H1 (cell line): Measurements from ENCODE around the gene PAK1IP1. TPM values are rescaled to one million over a fixed set of nuclear protein-coding genes. Genes with fewer than 3 reads are reported as not detected.

ENCODE experiments used
- ATF2 ChIP-seq: IDR thresholded peaks from 2 replicates; pipeline ENCODE4 v1.6.1; 2012; ENCODE audit warnings: low read length, inconsistent platforms
- HDAC6 ChIP-seq: IDR thresholded peaks from one replicate; pipeline ENCODE4 v1.7.1; 2012; ENCODE audit warnings: low read depth, mild to moderate bottlenecking, inconsistent platforms, low read length, moderate library complexity
- polyA plus RNA-seq, 7 experiments: library from polyadenylated mRNA; depleted of rRNA in 3 of 7; stranded (reverse) in 5 of 7; unstranded in 2 of 7; fragments of >200 nt in 5 of 7; fragments of 200-250 nt in 2 of 7; gene quantifications; 1 replicate in 5 of 7; 2 replicates in 1 of 7; 4 replicates in 1 of 7; pipeline versions ENCODE4 v1.2.1 to v1.2.3, GENCODE V29; 2011 to 2013; ENCODE audit warnings: missing spikeins in 2 of 7, mixed read lengths in 2 of 7
- total RNA-seq: library from RNA; stranded (reverse); fragmentation: NEBNext Ultra II Directional; extraction: Animal tissue kit (Norgen Biotek cat#: 25700); gene quantifications from 2 replicates; pipeline ENCODE4 v1.2.1, GENCODE V29; 2021

The PAK1IP1 gene
- total and polyA plus RNA-seq, 2 of the 8 experiments (the other 6 are each of a cell fraction or from before 2014, with no cell fraction given) = 19.7 to 43.6 TPM

- TF ChIP-seq ATF2 (no peak), HDAC6 (no peak)
Measured at GRCh38 chr6:10684618-10685017, 10.2 kb upstream of the PAK1IP1 start (continued).
